ENCODE data around the gene LRTM2.

Gene LRTM2

DNA sequence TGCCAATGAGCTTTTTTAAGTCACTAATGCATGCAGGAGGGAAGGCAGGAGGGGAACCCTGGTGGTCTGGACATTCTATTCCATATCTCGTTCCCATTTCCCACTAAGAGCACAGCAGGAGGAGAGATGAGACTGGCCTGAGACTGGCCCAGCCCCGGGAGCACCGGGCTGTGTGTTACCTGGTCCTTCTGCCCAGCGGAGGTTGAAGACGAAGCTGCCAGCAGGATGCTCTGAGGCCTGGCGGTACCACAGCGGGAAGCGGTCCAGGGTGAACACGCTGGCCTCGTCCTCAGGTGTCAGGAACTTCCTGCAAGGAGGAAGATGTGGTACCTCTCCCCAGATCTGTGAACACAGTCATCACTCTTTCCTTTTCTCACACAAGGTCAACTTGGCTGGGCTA lies 23.9 kb downstream of the LRTM2 start:
- no peak for DNase-seq

- DNase-seq = no peak
Observed at GRCh38 chr12:1844661-1845409, 24.5 kb downstream of the LRTM2 start.

DNA sequence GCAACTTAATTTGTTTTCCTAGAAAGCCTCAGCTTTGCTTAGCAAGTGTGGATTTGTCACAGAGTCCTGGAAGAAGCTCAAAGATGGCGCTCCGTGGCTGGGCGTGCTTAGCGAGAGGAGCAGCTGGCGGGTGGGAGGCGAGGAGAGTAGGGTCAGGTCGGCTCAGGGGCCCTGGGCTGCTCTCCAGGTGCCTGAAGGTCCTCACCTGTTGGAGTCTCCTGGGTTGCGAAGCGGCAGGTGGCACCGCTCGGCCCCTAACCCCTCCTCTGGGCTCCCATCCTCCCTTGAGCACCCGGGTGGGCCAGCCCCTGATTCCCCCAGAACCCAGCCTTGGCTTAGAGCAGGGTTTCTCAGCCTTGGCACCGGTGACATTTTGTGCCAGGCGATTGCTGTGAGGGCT lies 25.1 kb downstream of the LRTM2 start:
- no peak for DNase-seq

DNA sequence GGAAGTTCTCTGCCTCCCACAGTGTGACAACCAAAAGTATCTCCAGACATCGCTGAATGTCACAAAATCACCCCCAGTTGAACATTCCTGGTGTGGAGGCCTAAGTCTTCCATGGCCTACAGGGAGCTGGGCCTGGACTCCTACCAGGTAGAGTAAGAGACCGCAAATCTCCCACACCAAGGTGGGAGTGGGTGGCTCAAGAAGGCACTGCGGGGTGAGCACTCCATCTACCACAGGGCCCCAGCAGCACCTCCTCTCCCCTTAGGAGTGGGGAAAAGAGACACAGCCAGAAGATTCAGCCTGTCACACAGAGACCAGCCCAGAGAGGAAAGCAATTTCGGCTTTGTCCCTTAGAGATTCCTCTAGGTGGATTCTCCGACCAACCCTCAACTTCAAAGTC lies 25.5 kb downstream of the LRTM2 start:
- no peak for DNase-seq

DNA sequence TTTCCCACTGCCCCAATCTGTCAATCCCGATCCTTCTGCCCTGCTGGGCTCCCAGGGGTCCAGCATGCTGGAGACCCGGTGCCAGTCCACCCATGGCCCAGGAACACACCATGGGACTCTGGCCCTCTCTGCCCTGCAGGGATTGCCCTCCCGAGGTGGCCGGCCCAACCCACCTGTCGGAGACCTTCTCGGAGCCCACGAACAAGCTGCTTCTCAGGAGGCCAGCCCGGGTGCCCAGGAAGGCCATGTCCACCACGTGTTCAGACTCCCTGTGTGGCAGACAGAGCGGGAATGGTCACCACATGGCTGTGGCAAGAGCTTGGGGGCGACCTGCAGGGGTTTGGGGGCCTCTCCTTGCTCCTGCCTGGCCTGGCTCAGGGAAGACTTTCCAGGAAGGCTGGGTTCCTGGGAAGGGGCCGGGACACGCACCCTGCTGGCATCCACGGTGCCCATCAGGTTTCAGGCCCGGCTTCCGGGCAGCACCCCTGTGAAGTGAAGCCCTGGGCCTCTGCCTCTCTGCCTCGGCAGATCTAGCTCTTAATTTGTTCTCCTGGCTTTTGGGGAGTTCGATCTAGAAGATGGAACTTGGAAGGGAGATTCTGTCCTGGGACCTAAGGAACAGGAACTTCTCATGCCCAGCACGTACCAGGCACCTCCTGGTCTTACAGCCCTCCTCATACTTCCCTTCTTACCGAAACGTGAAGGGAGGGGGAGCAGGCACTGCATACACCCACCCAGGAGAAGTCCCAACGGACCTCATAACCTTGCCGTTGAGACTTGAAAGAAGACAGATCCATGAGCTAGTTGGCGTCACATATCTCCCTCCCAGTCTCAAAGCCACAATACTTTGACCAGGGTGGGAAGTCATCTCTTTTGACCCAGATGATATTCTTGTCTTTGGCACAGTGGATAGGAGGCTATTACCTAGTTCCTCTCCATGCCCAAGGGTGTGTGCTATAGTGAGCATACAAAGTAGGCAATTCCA lies 26.3 kb downstream of the LRTM2 start:
- no peak for DNase-seq

DNA sequence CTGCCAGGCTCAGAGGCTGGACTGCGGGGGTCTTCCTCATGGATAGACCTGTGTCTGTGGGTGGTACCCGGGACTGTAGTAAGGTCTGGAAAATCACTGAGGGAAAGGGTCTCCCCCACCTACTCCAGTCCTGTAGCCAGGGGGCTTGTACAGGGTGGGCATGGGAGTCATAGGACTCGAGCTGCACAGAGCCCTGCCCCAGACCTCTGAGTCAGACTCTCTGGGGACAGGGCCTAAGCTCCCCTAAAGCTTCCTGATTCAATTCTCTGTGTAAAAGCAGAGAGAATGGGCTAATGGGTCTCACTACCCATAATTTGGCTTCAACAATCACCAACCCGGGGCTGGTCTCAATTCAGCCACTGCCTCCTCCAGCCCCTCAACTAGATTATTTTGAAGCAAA lies 27.0 kb downstream of the LRTM2 start:
- no peak for DNase-seq

- DNase-seq = no peak
Observed at GRCh38 chr12:1848146-1848545, 27.8 kb downstream of the LRTM2 start.

DNA sequence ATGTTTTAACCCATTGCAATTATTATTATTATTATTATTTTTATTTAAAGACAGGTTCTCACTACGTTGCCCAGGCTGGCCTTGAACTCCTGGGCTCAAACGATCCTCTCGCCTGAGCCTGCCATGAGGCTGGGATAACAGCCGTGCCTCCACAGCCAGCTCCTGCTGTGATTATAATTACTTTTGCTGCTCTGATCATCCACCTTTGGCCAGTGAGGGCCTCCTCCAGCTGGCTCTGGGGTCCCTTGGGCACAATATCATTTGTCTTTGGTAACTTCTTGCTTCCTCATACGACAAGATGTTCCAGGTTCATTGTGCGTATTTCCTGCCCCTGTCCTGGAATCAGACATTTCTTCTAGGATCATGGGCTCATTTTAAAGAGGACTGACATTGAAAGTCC lies 28.4 kb downstream of the LRTM2 start:
- DNase-seq = no peak

DNA sequence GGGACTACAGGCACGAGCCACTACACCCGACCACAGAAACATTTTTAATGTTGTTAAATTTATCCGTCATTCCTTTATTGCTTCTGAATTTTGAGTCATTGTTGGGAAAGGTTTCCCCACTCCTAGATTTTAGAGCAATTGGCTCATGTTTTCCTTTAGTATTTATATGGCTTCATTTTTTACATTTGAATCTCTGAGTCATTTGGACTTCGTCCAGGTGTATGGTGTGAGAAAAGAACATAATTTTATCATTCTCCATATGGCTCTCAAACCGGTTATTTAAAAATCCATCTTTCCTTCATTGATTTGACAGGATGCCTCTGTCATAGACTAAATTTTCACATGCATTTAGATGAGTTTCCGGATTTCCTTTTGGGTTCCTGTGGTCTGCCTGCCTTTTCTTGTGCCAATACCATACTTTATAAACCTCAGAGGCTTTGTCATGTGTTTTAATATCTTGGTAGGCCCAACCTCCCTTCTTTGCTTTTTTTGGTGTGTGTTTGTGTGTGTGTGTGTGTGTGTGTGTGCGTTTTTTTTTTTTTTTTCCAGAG lies 30.9 kb downstream of the LRTM2 start:
- peak; percentile 94 for DNase-seq

DNA sequence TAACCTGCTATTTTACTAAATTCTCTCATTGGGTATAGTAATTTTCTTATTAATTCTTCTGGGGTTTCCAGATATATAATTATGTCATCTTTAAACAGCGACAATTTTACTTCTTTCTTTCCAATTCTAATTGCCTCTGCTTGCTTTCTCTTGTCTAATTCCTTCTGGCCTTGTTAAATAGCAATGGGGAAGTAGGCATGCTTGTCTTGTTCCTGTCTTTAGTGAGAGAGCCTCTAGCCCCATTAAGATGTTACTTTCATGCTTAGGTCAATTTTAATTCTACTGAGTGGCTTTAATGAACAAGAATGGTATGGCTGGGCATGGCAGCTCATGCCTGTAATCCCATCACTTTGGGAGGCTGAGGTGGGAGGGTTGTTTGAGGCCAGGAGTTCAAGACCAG lies 31.7 kb downstream of the LRTM2 start:
- DNase-seq = no peak

- DNase-seq = no peak
Observed at GRCh38 chr12:1853716-1854115, 33.4 kb downstream of the LRTM2 start.

- DNase-seq = peak; percentile 4
Observed at GRCh38 chr12:1855241-1855640, 34.9 kb downstream of the LRTM2 start.

GRCh38 chr12:1857086-1857485 lies 36.7 kb downstream of the LRTM2 start:
- DNase-seq = no peak

GRCh38 chr12:1857821-1858220 lies 37.5 kb downstream of the LRTM2 start:
- no peak for DNase-seq

- no peak for DNase-seq
Observed at GRCh38 chr12:1858456-1858855, 38.1 kb downstream of the LRTM2 start.

DNA sequence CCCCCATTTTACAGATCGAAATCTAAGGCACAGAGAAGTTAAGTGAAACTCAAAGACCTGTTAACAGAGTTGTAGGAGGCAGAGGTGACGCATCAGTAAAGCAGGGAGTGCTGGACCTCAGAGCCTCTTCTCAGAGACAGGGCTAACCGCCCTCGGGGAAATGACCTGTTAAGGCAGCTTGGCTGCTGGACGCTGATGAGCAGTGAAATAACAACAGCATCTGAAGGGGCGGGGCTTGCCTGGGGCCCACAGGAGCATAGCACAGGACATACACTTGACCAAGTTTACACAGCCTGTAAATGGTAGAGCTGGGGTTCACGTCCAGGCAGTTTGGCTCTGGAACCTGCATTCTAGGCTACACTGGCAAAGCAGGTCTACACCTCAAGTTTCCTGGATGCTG lies 39.3 kb downstream of the LRTM2 start:
- DNase-seq = no peak

GRCh38 chr12:1862973-1863372 lies 42.6 kb downstream of the LRTM2 start:
- DNase-seq = no peak

- no peak for DNase-seq
Observed at GRCh38 chr12:1863823-1864222, 43.5 kb downstream of the LRTM2 start.

- no peak for DNase-seq
Observed at GRCh38 chr12:1864456-1864855, 44.1 kb downstream of the LRTM2 start.

DNA sequence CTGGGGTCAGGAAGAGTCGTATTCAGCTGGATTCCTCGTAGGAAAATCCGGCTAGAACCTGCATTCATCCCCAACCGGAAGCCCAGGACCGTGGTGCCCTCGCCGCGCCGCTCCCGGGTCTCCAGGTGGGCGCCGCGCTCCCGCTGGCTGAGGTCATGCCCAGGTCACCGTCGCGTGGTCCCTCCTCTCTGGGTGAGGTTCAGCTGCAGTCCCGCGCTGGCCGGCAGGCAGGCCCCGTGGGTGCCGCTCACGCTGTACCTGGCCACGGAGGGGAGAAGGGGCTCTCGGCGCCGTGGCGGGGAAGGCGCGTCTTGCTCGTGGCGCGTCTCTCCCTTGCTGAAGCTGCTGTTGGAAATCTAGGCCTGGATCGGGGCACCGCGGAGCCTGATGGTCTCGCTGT lies 44.5 kb downstream of the LRTM2 start:
- no peak for DNase-seq

GRCh38 chr12:1865284-1865866 lies 45.0 kb downstream of the LRTM2 start:
- no peak for DNase-seq

- DNase-seq = no peak
Observed at GRCh38 chr12:1869145-1869544, 48.8 kb downstream of the LRTM2 start.

DNA sequence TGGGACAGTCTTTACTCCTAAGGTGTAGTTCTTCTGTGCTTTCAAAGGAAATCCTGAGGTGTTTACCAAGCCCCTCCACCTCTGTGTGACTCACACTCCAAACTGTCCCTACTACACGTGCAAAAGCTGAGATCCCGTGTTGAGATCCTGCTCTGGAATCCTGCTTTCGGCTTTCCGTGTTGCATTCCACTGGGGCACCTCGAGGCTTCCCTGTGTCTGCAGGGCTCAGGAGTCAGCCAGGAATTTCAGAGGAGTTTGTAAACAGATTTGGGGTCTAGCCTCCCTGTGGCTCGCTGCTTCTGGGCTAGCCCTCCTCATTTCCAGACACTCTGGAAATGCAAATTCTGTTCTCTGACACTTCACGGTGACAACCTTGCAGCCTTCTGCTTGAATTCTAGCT lies 49.7 kb downstream of the LRTM2 start:
- no peak for DNase-seq
